ENCODE measurements around the gene BUD13. TPM values are rescaled to one million over a fixed set of nuclear protein-coding genes. Genes with fewer than 3 reads are reported as not detected.

BUD13 gene
- polyA plus RNA-seq, 1 of the 3 experiments (the other 2 are of a cell fraction), result 15.5 TPM

GRCh38 chr11:116792869-116793771 lies 20.3 kb upstream of the BUD13 start (continued):
- TF ChIP-seq REST (IDR thresholded peaks at IDR 0.05; ENCODE audit: low read depth, low read length) (no peak), FOXJ3 (CRISPR knock-in tag; IDR thresholded peaks at IDR 0.05) (no peak), JUND (IDR thresholded peaks at IDR 0.05) (no peak; the same call in 1 of the 2 replicates)

DNA sequence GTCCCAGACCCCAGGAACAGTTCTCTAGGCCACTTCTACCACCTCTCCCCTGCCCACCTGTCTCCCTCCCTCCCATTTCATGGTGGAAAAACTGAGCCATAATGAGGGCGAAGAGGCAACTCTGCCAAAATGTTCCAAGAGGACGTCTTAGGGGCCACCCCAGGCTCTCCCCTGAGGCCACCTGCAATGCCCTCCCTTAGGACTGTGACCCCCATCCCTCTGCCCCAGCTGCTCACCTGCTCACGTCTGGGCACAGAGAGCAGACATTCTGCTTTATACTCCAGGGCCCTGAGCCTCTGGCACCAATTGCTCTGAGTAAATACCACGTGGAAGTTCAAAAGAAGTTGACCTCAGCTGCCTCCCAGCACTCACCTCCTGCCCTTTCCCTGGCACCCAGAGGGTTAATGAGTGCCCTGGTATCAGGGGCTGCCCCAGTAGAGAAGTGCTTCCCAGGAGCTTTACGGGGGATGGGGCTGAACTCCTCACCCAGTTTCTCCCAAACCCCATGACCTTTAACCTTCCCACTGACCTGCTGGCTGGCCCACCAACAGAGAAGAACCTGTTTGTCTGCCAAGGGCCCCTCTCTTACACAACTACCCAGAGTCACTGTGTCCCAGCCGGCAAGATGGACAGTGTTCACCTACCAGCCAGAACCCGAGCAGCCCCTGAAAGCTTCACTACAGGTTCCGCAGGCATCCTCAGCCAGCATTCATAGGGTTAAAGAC lies 19.5 kb upstream of the BUD13 start:
- Histone ChIP-seq H3K9ac (no peak overlapping the region), H3K4me3 (ENCODE audit: low read depth in 2 of 2, low read length in 1 of 2) (no peak overlapping the region), H3K9me3 (no peaks in the 10 kb centered on the region), H3K36me3 (replicated peaks in 1 of 2; ENCODE audit: control insufficient read depth in 1 of 2, insufficient read depth in 2 of 2, low read length in 1 of 2) (no peaks in the 10 kb centered on the region), H3K79me2 (ENCODE audit: insufficient read depth) (peaks cover 3% of the 10 kb centered on the region), H2AFZ (ENCODE audit: low read depth) (no peak overlapping the region), H3K4me2 (no peak overlapping the region), H3F3A (replicated peaks; ENCODE audit: insufficient read depth) (peaks cover 11% of the 10 kb centered on the region), H4K20me1 (ENCODE audit: insufficient read depth) (no peaks in the 10 kb centered on the region), H3K27me3 (ENCODE audit: insufficient read depth) (no peaks in the 10 kb centered on the region), H3K27ac (ENCODE audit: low read depth in 2 of 2, low read length in 1 of 2) (peak overlapping the region in 1 of 2 experiments; percentile 44; a peak in 2 of 4 replicates), H3K4me1 (ENCODE audit: control insufficient read depth in 1 of 2, insufficient read depth in 2 of 2, low read depth in 1 of 2, low read length in 1 of 2) (peaks cover 8 to 12% of the 10 kb centered on the region in 2 experiments; a peak in 2 of 4 replicates), H3K9me2 (no peaks in the 10 kb centered on the region)
- POLR2A ChIA-PET, result no interaction called here
- 81% methylated on average over 7 of the region's 8 CpGs for WGBS (ENCODE audit: low lambda C conversion rate)
- CTCF ChIA-PET, result interaction anchor here (1.1 to 11.4 kb wide), 16 partner anchors 11 to 352 kb away, joined by 3 to 268 read pairs (median 8); partner anchors contain the start of genes APOA1, APOA4, PAFAH1B2 and SIK3
- no peak for DNase-seq
- no peak for TF ChIP-seq PBX3 (IDR thresholded peaks at IDR 0.05)
- no peak for TF ChIP-seq YY1 (IDR thresholded peaks at IDR 0.05; ENCODE audit: low read depth)
- TF ChIP-seq RFX5 (IDR thresholded peaks at IDR 0.05; ENCODE audit: low read length), result no peak
- TF ChIP-seq GABPA (IDR thresholded peaks at IDR 0.05; ENCODE audit: low read depth), result no peak
- no peak for TF ChIP-seq RXRA (IDR thresholded peaks at IDR 0.05; ENCODE audit: borderline replicate concordance, low read depth)
- TF ChIP-seq, protein P1, sequence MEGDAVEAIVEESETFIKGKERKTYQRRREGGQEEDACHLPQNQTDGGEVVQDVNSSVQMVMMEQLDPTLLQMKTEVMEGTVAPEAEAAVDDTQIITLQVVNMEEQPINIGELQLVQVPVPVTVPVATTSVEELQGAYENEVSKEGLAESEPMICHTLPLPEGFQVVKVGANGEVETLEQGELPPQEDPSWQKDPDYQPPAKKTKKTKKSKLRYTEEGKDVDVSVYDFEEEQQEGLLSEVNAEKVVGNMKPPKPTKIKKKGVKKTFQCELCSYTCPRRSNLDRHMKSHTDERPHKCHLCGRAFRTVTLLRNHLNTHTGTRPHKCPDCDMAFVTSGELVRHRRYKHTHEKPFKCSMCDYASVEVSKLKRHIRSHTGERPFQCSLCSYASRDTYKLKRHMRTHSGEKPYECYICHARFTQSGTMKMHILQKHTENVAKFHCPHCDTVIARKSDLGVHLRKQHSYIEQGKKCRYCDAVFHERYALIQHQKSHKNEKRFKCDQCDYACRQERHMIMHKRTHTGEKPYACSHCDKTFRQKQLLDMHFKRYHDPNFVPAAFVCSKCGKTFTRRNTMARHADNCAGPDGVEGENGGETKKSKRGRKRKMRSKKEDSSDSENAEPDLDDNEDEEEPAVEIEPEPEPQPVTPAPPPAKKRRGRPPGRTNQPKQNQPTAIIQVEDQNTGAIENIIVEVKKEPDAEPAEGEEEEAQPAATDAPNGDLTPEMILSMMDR (IDR thresholded peaks at IDR 0.05), result no peak
- no peak for TF ChIP-seq EZH2phosphoT487 (IDR thresholded peaks at IDR 0.05; ENCODE audit: borderline replicate concordance, low read depth)
- TF ChIP-seq TCF12 (IDR thresholded peaks at IDR 0.05), result no peak
- no peak for TF ChIP-seq POLR2AphosphoS5 (IDR thresholded peaks at IDR 0.05; ENCODE audit: low read depth, low read length)
- TF ChIP-seq GATA2 (CRISPR knock-in tag; IDR thresholded peaks at IDR 0.05), result no peak
- no peak for TF ChIP-seq JUND (IDR thresholded peaks at IDR 0.05)
- TF ChIP-seq EP300 (IDR thresholded peaks at IDR 0.05; ENCODE audit: borderline replicate concordance in 1 of 2, low read depth in 1 of 2, low read length in 1 of 2), result no peak
- no peak for TF ChIP-seq MEF2A (IDR thresholded peaks at IDR 0.05; ENCODE audit: borderline replicate concordance, low read depth)
- TF ChIP-seq SIN3A (IDR thresholded peaks at IDR 0.05; ENCODE audit: borderline replicate concordance, low read depth, low read length), result no peak
- TF ChIP-seq, protein P2, sequence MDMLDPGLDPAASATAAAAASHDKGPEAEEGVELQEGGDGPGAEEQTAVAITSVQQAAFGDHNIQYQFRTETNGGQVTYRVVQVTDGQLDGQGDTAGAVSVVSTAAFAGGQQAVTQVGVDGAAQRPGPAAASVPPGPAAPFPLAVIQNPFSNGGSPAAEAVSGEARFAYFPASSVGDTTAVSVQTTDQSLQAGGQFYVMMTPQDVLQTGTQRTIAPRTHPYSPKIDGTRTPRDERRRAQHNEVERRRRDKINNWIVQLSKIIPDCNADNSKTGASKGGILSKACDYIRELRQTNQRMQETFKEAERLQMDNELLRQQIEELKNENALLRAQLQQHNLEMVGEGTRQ (IDR thresholded peaks at IDR 0.05; ENCODE audit: borderline replicate concordance, low read depth, low read length), result no peak
- no peak for TF ChIP-seq IRF3 (IDR thresholded peaks at IDR 0.05; ENCODE audit: low read depth, low read length)
- TF ChIP-seq MXI1 (IDR thresholded peaks at IDR 0.05; ENCODE audit: low read depth, low read length), result no peak

Measured in SK-N-SH (cell line).